ENCODE measurements around the gene MESP1. TPM values are rescaled to one million over a fixed set of nuclear protein-coding genes. Genes with fewer than 3 reads are reported as not detected.
"Not testable (repeated sequence)": the region's sequence is repeated elsewhere in the genome, so short reads cannot be mapped to it uniquely, and the experiment has no call there.

MESP1 gene
- total RNA-seq (2014; rRNA removed; shearing (Covaris generic)), result 1.2 and 1.5 TPM in 2 replicates

DNA sequence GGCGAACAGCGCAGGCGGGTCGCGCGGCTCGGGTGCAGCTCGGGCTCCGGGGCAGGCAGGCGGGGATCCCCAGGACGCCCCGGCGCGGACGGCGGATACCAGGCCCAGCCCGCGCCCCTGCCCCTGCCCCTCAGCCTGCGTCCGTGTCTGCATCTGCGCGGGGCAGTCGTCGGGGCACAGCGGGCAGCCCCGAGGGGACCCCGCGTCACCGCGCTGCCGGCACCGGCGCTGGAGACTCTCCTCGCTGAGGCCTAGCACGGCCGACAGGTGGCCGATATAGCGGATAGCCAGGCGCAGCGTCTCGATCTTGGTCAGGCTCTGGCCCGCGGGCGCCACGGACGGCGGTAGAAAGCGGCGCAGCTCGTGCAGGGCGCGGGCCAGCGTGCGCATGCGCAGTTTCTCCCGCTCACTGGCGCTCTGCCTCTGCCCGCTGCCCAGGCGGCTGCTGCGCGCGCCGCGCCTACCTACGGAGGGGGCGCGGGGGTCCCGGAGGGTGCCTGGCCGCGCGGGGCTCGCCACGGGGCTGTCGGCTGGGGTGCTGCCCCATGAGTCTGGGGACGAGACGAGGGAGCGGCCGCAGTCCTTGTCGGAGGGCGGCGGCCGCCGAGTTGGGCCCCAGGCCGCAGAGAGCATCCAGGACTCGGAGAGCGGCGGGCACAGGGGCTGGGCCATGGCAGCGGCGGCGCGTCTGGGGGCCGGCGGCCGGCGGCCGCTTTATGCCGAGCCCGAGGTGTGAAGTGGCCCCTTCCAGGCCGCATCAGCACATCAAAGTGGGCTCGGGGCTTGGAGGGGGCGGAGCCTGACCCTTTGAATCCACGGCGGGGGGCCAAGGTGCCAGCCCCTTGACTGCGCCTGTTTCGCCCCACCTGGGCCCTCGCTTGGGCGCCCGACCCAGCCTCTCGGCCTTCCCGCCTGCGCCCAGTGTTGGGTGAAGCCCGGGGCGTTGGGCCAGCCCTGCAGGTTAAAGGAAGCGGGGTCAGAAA lies at the start of gene MESP1:
Gene MESP1 (minus strand): TSS at position 690 of the 983 bp plus-strand sequence. CDS start 18 bp downstream, at position 672.
- DNase-seq (ENCODE audit: low read depth), result peak; percentile 97

DNA sequence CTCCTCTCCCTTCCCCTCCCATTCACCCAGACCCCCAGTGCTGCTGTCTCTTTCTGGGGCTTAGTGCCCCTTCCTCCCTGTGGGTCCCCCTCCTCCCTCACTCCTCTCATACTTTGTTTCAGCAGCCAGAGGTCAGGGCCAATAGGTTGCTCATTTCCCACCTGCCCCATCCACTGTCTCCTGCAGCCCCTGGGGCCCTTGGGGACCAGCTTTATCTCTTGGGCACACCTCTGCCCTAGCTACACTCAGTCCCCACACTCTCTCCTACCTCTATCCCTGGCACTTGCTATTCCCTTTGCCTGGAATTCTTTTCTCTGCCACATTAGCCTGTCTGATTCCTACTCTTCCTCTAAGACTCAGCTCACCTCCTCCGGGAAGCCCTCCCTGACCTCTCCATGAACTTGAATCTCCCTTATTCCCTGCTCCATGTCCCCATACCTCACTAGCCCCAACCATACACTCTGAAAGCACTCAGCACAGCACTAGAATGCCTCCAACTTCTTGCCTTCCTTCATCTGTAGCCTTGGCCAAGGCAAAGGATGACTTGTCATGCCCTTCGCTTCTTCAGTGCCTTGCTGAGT lies 49.0 kb upstream of the MESP1 start:
- no peak for DNase-seq (ENCODE audit: low read depth)

GRCh38 chr15:89799011-89799911 lies 48.2 kb upstream of the MESP1 start:
- no peak for DNase-seq (ENCODE audit: low read depth)

DNA sequence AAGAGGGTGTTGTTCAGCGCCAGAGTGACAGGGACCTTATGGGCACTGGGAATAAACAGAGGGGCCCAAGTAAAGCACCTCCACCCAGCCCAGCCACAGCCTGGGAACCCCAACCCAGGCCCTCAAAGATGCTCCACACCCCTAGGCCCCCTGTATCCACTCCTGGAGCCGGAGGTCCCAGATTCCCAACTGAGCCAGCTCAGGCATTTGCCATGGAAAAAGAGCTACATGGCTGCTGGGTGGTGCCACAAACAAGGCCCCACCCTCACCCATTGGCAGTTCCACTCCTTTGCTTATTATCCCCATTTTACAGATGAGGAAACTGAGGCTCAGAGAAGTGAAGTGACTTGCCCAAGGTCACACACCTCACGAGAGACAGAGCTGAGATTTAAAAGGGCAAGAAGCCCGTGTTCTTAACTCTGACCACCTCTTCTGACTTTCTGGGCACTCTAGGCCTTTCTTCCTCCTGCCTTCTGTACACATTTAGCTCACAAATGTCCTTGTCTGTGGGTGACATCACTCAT lies 46.7 kb upstream of the MESP1 start:
- no peak for DNase-seq (ENCODE audit: low read depth)

GRCh38 chr15:89795996-89796395 lies 44.9 kb upstream of the MESP1 start:
- no peak for DNase-seq (ENCODE audit: low read depth)

- DNase-seq (ENCODE audit: low read depth), result peak; percentile 47
Measured at GRCh38 chr15:89794627-89795241, 43.7 kb upstream of the MESP1 start.

DNA sequence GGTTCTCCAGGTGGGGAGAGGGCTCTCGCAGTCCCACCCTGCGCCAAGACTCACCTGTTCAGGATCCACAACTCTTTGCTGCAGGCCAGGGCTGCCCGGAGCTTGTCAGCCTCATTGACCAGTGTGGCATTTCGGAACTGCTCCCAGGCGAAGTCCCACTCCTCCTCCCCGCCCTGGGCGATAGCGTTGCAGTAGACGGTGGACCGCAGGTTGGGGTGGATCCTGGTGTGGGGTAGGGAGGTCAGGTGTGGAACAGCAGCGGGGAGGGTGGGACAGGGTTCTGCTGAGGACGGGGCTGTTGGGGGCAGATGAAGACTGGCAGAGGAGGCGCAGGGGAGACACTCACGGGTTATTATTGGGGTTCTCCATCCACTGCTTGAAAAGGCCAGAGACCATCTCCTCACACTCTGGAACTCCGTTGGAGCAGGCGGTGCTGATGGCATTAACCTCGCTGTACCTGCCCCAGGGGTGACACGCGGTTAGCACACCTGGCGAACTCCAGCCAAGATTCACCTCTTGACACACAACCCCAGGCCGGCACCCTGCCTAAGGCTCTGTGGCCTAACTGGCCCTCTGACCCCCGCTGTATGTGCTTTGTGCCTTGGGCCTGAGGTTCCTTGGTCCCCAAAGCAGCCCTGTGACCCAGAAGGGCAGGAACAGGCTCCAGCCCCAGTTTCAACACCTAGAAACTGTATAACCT lies 41.2 kb upstream of the MESP1 start:
- DNase-seq (ENCODE audit: low read depth), result no peak

- DNase-seq (ENCODE audit: low read depth), result no peak
Measured at GRCh38 chr15:89790661-89791060, 39.6 kb upstream of the MESP1 start.

GRCh38 chr15:89790206-89790605 lies 39.2 kb upstream of the MESP1 start:
- no peak for DNase-seq (ENCODE audit: low read depth)

DNA sequence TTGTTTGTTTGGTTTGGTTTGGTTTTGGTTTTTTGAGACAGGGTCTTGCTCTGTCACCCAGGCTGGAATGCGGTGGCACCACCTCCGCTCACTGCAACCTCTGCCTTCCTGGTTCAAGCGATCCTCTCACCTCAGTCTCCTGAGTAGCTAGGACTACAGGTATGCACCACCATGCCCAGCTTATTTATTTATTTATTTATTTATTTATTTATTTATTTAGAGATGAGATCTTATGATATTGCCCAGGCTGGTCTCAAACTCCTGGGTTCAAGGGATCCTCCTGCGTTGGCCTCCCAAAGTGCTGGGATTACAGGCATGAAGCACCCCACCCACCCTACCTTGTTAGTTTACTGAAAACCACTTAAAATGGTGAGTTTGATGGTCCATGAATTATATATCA lies 37.5 kb upstream of the MESP1 start:
- DNase-seq (ENCODE audit: low read depth), result not testable (repeated sequence)

- DNase-seq (ENCODE audit: low read depth), result no peak
Measured at GRCh38 chr15:89787944-89788343, 36.9 kb upstream of the MESP1 start.

DNA sequence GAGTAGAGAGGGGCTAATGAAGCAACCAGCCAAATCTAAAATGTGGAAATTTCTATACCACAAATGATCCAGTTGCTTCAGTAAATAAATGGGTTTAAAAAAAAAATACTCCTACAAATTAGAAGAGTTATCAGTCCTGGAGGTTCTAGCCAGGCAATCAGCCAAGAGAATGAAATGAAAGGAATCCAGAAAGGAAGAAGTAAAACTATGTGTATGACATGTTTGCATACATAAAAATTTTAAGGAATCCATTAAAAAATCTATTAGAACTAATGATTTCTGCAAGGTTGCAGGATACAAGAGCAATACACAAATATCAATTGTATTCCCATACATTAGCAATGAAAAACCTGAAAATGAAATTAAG lies 34.7 kb upstream of the MESP1 start:
- DNase-seq (ENCODE audit: low read depth), result no peak

- no peak for DNase-seq (ENCODE audit: low read depth)
Measured at GRCh38 chr15:89785064-89785773, 34.2 kb upstream of the MESP1 start.

DNA sequence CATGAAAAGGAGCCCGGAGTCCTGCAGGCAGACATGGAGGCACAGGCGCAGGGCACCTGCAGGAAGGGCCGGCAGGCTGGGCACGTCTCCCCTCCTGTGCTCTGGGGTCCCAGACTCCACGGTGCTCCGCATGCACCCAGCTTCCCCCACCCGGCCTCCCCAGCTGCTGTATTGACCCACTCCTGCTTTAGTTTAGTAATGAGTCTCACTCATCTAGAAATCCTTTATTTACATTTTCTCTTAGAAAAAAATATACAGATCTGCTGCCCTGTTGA lies 33.6 kb upstream of the MESP1 start:
- no peak for DNase-seq (ENCODE audit: low read depth)

GRCh38 chr15:89783861-89784685 lies 33.0 kb upstream of the MESP1 start:
- DNase-seq (ENCODE audit: low read depth), result no peak

DNA sequence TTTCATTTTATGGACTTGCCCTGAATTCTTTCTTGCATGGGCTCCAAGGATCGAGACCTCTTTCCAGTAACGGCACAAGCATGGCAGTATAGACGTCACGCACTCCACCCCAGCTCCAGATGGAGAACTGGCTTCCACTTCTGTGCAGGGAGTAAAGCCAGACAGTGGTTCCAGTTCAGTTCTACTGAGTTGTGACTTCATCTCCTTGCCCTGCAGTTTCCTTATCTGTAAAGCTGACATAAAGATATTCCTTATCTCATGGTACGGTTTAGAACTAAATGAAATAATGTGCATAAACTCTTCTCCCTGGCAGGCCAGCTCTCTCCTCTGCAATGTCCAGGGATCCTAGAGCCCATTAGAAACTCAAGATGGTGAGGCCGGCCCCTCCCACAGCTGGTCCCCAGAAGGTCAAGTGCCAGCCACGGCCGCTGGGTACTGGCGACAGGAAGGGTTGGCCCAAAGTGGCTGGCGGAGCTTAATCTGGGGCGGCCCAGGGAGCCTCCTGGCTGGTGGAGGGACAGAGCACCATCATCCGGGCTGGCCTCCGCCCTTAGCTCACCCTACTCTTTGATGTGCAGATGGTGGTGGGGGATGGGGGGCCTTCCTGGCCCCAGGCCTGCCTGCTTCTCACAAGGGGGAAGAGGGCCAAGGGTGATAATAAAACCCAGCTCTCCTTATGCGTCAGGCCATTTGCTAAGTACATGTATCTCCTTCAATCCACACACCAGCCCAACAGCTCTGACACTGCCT lies 32.2 kb upstream of the MESP1 start:
- DNase-seq (ENCODE audit: low read depth), result no peak

DNA sequence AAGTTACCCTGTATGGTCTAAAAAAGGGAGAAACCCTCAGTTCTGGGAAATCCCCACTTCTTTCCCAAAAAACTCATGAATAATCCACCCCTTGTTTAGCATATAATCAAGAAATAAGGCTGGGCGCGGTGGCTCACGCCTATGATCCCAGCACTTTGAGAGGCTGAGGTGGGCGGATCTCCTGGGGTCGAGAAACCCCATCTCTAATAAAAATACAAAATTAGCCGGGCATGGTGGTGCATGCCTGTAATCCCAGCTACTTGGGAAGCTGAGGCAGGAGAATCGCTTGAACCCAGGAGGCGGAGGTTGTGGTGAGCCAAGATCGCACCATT lies 31.5 kb upstream of the MESP1 start:
- not testable (repeated sequence) for DNase-seq (ENCODE audit: low read depth)

DNA sequence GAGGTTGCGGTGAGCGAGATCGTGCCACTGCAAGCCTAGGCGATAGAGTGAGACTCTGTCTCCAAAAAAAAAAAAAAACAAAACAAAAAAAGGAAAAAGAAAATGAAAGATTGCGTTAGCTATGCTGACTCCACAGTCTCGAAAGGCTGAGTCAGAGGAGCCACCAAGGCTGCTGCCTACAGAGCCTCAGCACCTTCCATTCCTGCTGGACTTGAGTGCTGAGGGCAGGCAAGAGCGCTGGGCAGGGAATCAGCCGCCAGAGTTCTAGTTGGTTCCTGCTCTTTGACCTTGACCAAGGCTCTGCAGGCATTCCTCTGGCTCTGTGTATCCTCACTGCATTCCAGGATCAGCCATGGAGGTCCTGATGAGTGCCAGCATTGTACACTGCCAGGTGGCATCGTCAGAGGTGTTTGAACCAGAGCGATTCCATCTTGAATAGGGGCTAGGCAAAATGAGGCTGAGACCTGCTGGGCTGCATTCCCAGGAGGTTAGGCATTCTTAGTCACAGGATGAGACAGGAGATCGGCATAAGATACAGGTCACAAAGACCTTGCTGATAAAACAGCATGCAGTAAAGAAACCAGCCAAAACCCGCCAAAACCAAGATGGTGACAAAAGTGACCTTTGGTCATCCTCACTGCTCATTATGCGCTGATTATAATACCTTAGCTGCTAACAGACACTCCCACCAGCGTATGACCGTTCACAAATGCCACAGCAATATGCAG lies 31.0 kb upstream of the MESP1 start:
- DNase-seq (ENCODE audit: low read depth), result peak; percentile 77

All from Daoy (cell line).